GM19023 (cell line): Measurements from ENCODE around the gene CCL16.
"Not testable (repeated sequence)": the region's sequence is repeated elsewhere in the genome, so short reads cannot be mapped to it uniquely, and the experiment has no call there.

Source experiments
- ATAC-seq: cut with Tn5 transposase; IDR thresholded peaks from one replicate; pipeline ENCODE4 v1.9.1; 2021; ENCODE audit warnings: mild to moderate bottlenecking, moderate library complexity; ENCODE audit not compliant: unreplicated experiment

CCL16 gene

DNA sequence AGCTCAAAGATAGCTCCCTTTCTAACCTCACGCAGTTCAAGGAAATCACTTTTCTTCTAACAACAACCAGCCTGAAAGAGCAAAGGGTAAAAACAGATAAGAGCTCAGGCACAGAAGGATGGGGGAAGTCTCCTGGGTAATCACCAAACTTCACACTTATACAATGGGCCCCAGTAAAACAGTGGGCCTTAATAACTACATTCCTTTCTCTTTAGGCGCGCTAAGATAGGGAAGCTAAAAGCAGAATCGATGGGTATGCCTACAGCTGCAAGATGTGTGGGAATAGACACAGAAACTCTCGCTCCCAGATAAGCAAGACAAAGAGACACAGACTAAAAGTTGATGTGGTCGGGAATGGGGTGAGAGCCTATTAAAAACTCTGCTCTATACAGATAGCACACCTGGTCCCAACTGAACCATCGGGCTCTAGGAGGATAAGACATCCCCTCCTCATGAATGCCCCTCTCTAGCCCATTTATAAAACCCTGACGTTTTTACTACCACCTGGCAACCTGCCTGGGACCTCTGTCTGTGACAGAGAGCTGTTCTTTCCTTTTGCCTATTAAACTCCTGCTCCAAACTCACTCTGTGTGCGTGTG, 38.6 kb downstream of the CCL16 start:
- ATAC-seq = no peak

DNA sequence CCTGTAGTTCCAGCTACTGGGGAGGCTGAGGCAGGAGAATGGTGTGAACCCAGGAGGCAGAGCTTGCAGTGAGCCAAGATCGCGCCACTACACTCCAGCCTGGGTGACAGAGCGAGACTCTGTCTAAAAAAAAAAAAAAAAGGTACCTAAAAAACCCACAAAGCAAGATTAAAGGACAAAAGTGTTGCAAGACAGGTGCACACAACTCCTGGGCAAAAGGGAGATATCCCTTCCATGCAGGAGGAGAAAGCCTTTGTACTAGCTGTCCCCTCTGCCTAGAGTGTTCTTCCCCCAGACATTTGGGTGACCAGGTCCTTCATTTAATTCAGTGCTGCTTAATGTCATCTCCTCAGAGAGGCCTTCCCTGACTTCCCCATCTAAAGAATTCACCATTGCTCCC, 42.8 kb downstream of the CCL16 start:
- not testable (repeated sequence) for ATAC-seq

DNA sequence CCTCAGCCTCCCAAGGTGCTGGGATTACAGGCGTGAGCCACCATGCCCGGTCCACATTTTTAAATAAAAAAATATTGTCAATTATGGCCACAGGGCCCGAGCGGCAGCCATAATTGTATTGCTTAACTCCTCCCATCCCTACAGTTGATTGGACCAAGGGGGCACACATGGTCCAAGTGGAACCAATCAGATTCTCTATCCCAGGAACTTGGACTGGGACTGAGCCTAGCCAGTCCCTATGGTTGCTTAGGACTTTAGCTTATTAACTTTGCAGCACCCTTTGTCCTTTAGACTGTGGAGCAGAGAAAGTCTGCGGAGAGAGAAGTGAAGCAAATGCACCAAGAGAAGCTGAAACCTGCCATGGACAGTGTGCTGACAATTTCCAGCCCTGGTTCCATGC, 45.2 kb downstream of the CCL16 start:
- ATAC-seq = no peak

DNA sequence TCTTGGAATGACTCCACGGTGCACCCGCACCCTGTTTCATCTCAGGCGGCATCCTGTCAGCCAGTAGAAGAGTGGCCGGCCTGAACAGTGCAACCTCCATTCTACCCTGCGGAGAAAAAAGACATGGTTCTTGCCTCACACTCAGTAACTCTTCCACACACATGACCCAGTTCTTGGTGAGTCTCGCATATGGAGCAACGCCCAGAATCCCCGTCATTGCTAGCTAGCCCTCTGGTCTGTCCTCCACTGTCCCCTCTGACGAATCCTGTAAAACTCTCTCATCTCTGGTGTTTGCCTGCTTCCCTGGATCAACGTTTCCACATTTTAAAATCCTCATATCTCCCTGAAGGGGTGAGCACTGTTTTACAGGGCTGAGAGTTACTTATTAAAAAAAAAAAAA, 46.5 kb downstream of the CCL16 start:
- no peak for ATAC-seq

DNA sequence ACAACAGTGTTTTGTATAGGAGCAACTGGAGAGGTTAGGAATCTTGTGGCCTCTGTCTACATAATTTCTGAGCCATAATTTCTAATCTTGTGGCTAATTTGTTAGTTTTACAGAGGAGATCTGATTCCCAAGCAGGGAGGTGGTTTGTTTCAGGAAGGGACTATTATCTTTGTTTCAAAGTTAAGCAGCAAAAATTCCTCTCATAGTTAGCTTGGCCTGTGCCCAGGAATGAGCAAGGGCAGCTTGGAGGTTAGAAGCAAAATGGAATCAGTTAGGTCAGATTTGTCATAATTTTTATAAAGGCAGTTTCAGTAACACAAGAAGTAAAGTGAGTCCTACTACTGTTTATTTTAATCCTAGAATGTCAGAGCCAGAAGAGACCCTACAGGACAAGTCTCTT, 48.7 kb downstream of the CCL16 start:
- ATAC-seq = no peak

DNA sequence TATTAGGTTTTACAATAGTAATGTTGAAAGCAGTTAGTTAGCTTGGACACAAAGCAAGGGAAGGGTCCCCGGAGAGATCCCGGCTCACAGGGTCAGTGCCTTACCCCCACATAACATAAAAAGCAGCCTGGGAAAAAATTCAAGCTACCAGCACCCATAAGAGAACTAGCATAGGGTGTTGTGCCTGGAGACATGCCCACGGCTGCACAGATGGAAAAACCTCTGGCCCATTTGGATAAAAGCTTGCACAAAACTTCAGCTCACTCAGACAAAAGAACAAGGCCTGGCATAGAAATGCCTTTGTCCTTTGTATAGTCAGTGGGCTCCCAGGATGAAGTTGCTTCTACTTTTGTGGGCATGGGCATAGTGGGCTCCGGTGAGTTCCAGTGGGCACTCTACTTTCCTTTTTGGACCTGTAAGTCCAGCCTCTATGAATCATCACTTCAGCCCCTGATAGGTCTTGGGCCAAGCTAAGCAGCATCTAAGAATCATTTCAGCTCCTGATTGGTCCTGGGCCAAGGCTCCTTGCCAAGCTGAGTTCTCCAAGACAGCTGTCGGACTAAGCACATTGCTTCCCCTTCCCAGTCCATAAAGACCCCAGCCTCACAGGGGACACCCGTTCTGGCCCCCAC, 49.4 kb downstream of the CCL16 start:
- ATAC-seq = no peak

DNA sequence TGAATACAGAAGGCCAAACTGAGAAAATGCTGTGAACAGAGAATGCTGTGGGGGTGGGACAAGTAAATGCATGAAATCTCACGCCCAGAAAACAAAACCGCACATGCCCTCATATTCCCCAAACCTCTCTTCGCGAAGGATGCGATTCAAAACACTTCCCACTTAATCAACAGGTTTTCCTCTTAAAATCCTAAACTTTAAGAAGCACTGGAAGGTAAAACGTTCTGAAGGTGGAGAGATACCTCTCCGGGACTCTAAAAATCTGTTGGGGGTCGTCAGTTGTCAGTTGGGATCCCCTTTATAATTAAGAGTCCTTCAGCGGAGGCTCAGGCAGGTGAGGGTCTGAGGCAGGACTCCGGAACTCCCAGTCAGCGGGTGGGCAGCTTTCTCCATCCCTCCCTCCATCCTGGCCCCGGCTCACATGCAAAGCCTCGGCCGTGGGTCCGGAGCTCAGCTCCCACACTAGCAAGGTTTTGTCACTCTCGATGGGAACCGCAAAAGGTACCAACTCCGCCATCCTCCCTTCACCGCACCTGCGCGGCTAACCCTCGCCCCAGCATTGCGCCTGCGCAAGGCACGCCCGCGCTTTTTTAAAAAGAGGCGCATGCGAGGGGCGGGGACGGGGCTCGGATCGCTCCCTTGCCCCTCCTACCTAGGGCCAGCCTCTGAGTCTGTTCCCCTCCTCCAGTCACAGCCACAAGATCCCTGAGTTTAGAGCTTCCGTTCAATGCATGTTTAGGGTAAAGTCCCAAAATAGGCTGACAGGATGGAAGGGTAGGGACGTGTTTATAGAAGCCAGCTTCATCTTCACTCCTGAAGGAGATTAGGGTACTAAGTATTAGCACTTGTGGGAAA, 50.9 kb downstream of the CCL16 start, which contains the start of gene RDM1:
RDM1 (minus strand) TSS at position 563 of the 855 bp plus-strand sequence; CDS start at position 517, 46 bp downstream.
- no peak for ATAC-seq

DNA sequence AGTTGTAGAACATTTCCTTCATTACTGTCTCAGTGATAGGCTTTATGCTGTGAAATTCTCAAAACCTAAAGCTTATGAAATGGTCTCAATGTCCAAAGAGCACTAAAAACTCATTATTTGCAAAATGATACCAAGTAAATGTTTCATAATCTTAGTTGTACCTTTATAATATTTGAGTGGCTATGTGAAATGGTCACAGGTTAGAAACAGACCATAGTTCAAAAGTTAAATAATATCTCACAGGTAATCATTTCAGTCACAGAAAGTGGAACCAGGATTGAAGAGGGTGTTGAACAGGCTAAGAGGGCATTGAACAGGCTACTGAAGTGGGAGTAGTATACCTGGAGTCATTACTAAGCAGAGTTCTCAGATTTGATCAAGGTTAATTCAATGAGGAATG, 53.6 kb downstream of the CCL16 start:
- no peak for ATAC-seq
